IMR-90 (cell line): ENCODE measurements around the gene ATXN1. TPM values are rescaled to one million over a fixed set of nuclear protein-coding genes. Genes with fewer than 3 reads are reported as not detected.

Source experiments
- ATAC-seq: fragments of 200-7000 bp; cut with Tn5 transposase; 2 replicates; pipeline ENCODE4 v1.9.1; 2020; ENCODE audit warnings: low read depth, mild to moderate bottlenecking, moderate library complexity
- BruUV-seq: library from RNA; stranded (reverse); fragments of 400-500 nt; replicated peaks from 2 replicates; lab custom pipeline; 2021; lab: Mats Ljungman, UMichigan
- CTCF ChIA-PET: fragments of 300-600 bp; formaldehyde crosslinking; extraction: SDS; loops from one replicate; lab custom pipeline; 2021; ENCODE audit warnings: antibody characterized with exemption; lab: Yijun Ruan, JAX
- POLR2A ChIA-PET: fragments of 300-600 bp; sonication (Branson Sonifier 250); formaldehyde crosslinking; loops from one replicate; lab custom pipeline; 2022; ENCODE audit warnings: antibody characterized with exemption; ENCODE audit not compliant: unreplicated experiment; lab: Charles Lee
- DNase-seq: peaks from one replicate; pipeline ENCODE4 v3.0.0; 2013
- H2AFZ ChIP-seq: replicated peaks from 2 replicates; pipeline ENCODE3; 2013; ENCODE audit warnings: low read length, mild to moderate bottlenecking; ENCODE audit not compliant: poor library complexity
- H2AK5ac ChIP-seq: 2 replicates; pipeline ENCODE4 v1.6.1; 2013; ENCODE audit warnings: low read depth, low read length, inconsistent platforms
- H2AK9ac ChIP-seq: replicated peaks from 2 replicates; pipeline ENCODE3; 2013; ENCODE audit warnings: mild to moderate bottlenecking, low read depth, low read length, moderate library complexity; ENCODE audit not compliant: poor library complexity
- H2BK120ac ChIP-seq: 2 replicates; pipeline ENCODE4 v1.6.1; 2013; ENCODE audit warnings: low read depth, low read length, inconsistent platforms
- H2BK15ac ChIP-seq: 3 replicates; pipeline ENCODE4 v1.6.1; 2013; ENCODE audit warnings: low read depth, low read length, inconsistent platforms
- H2BK20ac ChIP-seq: 2 replicates; pipeline ENCODE4 v1.6.1; 2013; ENCODE audit warnings: low read depth, mild to moderate bottlenecking, inconsistent platforms, low read length, moderate library complexity
- H2BK5ac ChIP-seq: 2 replicates; pipeline ENCODE4 v1.6.1; 2013; ENCODE audit warnings: mild to moderate bottlenecking, low read depth, low read length, inconsistent platforms; ENCODE audit not compliant: poor library complexity, severe bottlenecking
- H3K14ac ChIP-seq: replicated peaks from 2 replicates; pipeline ENCODE4 v1.6.1; 2013; ENCODE audit warnings: low read depth, low read length, inconsistent platforms
- H3K18ac ChIP-seq: 2 replicates; pipeline ENCODE4 v1.6.1; 2013; ENCODE audit warnings: low read depth, low read length, control low read depth
- H3K23ac ChIP-seq: 2 replicates; pipeline ENCODE4 v1.6.1; 2013; ENCODE audit warnings: low read depth, low read length, inconsistent platforms
- H3K27ac ChIP-seq: 2 replicates; pipeline ENCODE4 v1.5.1; 2013; ENCODE audit warnings: mild to moderate bottlenecking, control low read depth, low read length; ENCODE audit not compliant: insufficient read depth
- H3K27me3 ChIP-seq: 2 replicates; pipeline ENCODE4 v1.6.1; 2013; ENCODE audit warnings: low read length; ENCODE audit not compliant: control insufficient read depth, insufficient read depth
- H3K36me3 ChIP-seq: 2 replicates; pipeline ENCODE4 v1.6.1; 2013; ENCODE audit warnings: low read length, mixed read lengths; ENCODE audit not compliant: control insufficient read depth, insufficient read depth
- H3K4ac ChIP-seq: 2 replicates; pipeline ENCODE4 v1.6.1; 2013; ENCODE audit warnings: low read depth, low read length, inconsistent platforms
- H3K4me1 ChIP-seq: 2 replicates; pipeline ENCODE4 v1.6.1; 2013; ENCODE audit warnings: low read length, mixed read lengths; ENCODE audit not compliant: control insufficient read depth, insufficient read depth
- H3K4me2 ChIP-seq: 2 replicates; pipeline ENCODE4 v1.6.1; 2013; ENCODE audit warnings: low read depth, mild to moderate bottlenecking, control low read depth, low read length, moderate library complexity
- H3K4me3 ChIP-seq: 2 replicates; pipeline ENCODE4 v1.5.1; 2013; ENCODE audit warnings: low read depth, mild to moderate bottlenecking, control low read depth, low read length, moderate library complexity; ENCODE audit not compliant: insufficient read depth
- H3K56ac ChIP-seq: 2 replicates; pipeline ENCODE4 v1.6.1; 2013; ENCODE audit warnings: low read length, inconsistent platforms; ENCODE audit not compliant: insufficient read depth; ENCODE audit errors: extremely low read depth
- H3K79me1 ChIP-seq, 2 experiments: 2 replicates each; pipeline ENCODE4 v1.6.1; 2013; ENCODE audit warnings: low read length in 2 of 2, inconsistent platforms in 1 of 2, low read depth in 1 of 2
- H3K9ac ChIP-seq: 2 replicates; pipeline ENCODE4 v1.6.1; 2013; ENCODE audit warnings: low read depth, low read length, control low read depth
- H3K9me1 ChIP-seq: 2 replicates; pipeline ENCODE4 v1.6.1; 2013; ENCODE audit warnings: low read length, inconsistent platforms; ENCODE audit not compliant: insufficient read depth
- H3K9me3 ChIP-seq: 2 replicates; pipeline ENCODE4 v1.6.1; 2013; ENCODE audit warnings: low read length; ENCODE audit not compliant: control insufficient read depth, insufficient read depth
- H4K20me1 ChIP-seq: 2 replicates; pipeline ENCODE4 v1.6.1; 2013; ENCODE audit warnings: low read length, inconsistent platforms; ENCODE audit not compliant: insufficient read depth
- H4K5ac ChIP-seq: 2 replicates; pipeline ENCODE4 v1.6.1; 2013; ENCODE audit warnings: mild to moderate bottlenecking, low read depth, low read length, control low read depth
- H4K8ac ChIP-seq, 2 experiments: 2 replicates each; pipeline ENCODE4 v1.6.1; 2013; ENCODE audit warnings: low read depth in 2 of 2, low read length in 2 of 2, control low read depth in 1 of 2, inconsistent platforms in 1 of 2
- H4K91ac ChIP-seq: 2 replicates; pipeline ENCODE4 v1.6.1; 2013; ENCODE audit warnings: low read depth, low read length, inconsistent platforms; ENCODE audit not compliant: insufficient read depth
- BHLHE40 ChIP-seq: fragments of 150-350 bp; IDR thresholded peaks from 2 replicates; pipeline ENCODE4 v1.6.1; 2016; ENCODE audit warnings: mild to moderate bottlenecking, low read depth, low read length
- FOS ChIP-seq: fragments of 150-350 bp; IDR thresholded peaks from 2 replicates; pipeline ENCODE4 v1.6.1; 2016; ENCODE audit warnings: low read depth, low read length
- MAFK ChIP-seq: IDR thresholded peaks from 2 replicates; pipeline ENCODE4 v1.6.1; 2012; ENCODE audit warnings: low read depth, low read length, improper control_type of control experiment
- MAZ ChIP-seq: IDR thresholded peaks from 2 replicates; pipeline ENCODE4 v1.6.1; 2012; ENCODE audit warnings: low read depth, mild to moderate bottlenecking, low read length, improper control_type of control experiment, moderate library complexity, borderline replicate concordance
- MXI1 ChIP-seq: IDR thresholded peaks from 2 replicates; pipeline ENCODE4 v1.6.1; 2012; ENCODE audit warnings: low read depth, mild to moderate bottlenecking, low read length, moderate library complexity, borderline replicate concordance
- NFE2L2 ChIP-seq: fragments of 150-350 bp; IDR thresholded peaks from 2 replicates; pipeline ENCODE4 v1.6.1; 2016; ENCODE audit warnings: low read depth, mild to moderate bottlenecking, low read length
- POLR2A ChIP-seq: IDR thresholded peaks from 2 replicates; pipeline ENCODE4 v1.6.1; 2012; ENCODE audit warnings: mild to moderate bottlenecking, low read depth, low read length
- RAD21 ChIP-seq: IDR thresholded peaks from 2 replicates; pipeline ENCODE4 v1.6.1; 2012; ENCODE audit warnings: low read length, improper control_type of control experiment
- RCOR1 ChIP-seq: IDR thresholded peaks from 2 replicates; pipeline ENCODE4 v1.6.1; 2012; ENCODE audit warnings: mild to moderate bottlenecking, low read length, improper control_type of control experiment; ENCODE audit not compliant: insufficient replicate concordance
- RFX5 ChIP-seq: IDR thresholded peaks from 2 replicates; pipeline ENCODE4 v1.8.0; 2012; ENCODE audit warnings: low read depth, mild to moderate bottlenecking, low read length, moderate library complexity
- SMC3 ChIP-seq: fragments of 150-350 bp; IDR thresholded peaks from 2 replicates; pipeline ENCODE4 v1.6.1; 2016; ENCODE audit warnings: low read depth, mild to moderate bottlenecking, antibody characterized with exemption, low read length, moderate library complexity
- WGBS, 2 experiments: methylation state at CpG; one replicate each; pipeline versions ENCODE4 v1.1.5 to v1.1.7; 2013; ENCODE audit warnings: missing lambda C conversion rate in 2 of 2; ENCODE audit not compliant: insufficient read length in 1 of 2; ENCODE audit errors: extremely low coverage in 2 of 2; 5-methylcytosine and 5-hydroxymethylcytosine counted together
- dilution Hi-C: fragments of 300-500 bp; cut with HindIII; formaldehyde crosslinking; loops from one replicate; pipeline ENCODE4 v1.14.3; 2018; ENCODE audit warnings: low sequenced_read_pairs; ENCODE audit not compliant: unreplicated experiment
- in situ Hi-C: fragments of 300-500 bp; cut with MboI; formaldehyde crosslinking; loops from 3 replicates; pipeline ENCODE4 v1.14.3; 2019; ENCODE audit warnings: low sequenced_read_pairs, inconsistent platforms, mixed read lengths
- intact Hi-C: fragments of 100-400 bp; cut with micrococcal nuclease; formaldehyde crosslinking; loops from 2 replicates; pipeline ENCODE4 v1.10.0; 2022
- polyA plus RNA-seq, 3 experiments: library from polyadenylated mRNA; depleted of rRNA; stranded (reverse); fragments of >200 nt; gene quantifications; 2 replicates each; pipeline ENCODE4 v1.2.3, GENCODE V29; 2012; ENCODE audit warnings: low replicate concordance in 1 of 3
- total RNA-seq: library from RNA; depleted of rRNA; stranded (reverse); fragments of >200 nt; gene quantifications from 2 replicates; pipeline ENCODE4 v1.2.3, GENCODE V29; 2012
- TF ChIP-seq, protein P1 (sequence below): fragments of 150-350 bp; IDR thresholded peaks from 2 replicates; pipeline ENCODE4 v1.6.1; 2016; ENCODE audit warnings: low read depth, mild to moderate bottlenecking, low read length, moderate library complexity, borderline replicate concordance
- TF ChIP-seq, protein P2 (sequence below): conservative IDR thresholded peaks from 2 replicates; pipeline ENCODE4 v1.5.1; 2012; ENCODE audit warnings: mild to moderate bottlenecking, low read depth, low read length, improper control_type of control experiment
- TF ChIP-seq, protein P3 (sequence below): fragments of 150-350 bp; IDR thresholded peaks from 2 replicates; pipeline ENCODE4 v1.6.1; 2017; ENCODE audit warnings: mild to moderate bottlenecking, antibody characterized with exemption, low read length, low read depth

Gene ATXN1
- total and polyA plus RNA-seq, 2 of the 4 experiments (the other 2 are of a cell fraction), result 7.3 to 11.1 TPM

DNA sequence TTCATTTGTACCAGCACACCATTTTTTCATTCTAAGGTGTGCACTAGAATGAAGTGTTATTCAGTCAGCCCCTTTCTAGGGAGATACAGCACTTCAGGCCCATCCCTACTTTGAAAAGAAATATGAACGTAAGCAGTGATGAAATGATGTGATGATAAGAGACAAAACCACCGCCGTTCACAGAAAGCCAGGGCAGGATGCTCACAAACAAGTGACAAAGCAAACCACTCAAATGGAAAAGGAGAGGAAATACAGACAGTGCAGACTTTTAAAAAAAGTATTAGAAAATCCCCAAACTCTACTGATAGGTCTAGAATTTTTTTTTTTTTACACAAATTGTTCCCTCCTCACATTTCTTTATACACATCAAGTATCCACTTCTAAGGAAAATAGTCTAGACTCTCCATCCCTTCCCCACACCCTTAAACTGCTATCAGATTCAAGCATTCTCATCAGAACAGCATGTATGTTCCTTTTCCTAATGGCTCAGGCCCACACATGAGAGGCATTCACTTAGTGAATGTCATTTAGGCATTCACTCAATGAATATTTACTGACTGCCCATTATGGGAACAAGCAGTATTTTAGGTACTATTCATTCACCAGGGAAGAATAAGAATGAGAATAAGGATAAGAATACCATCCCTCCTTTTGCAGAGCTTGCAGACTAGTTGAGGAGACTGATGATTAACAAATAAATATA is 279.4 kb downstream of the ATXN1 start:
- CTCF ChIA-PET, result no interaction called here
- H2BK120ac ChIP-seq, result no peak overlapping the region
- no peak overlapping the region for H4K8ac ChIP-seq
- no peak overlapping the region for H3K56ac ChIP-seq
- peaks cover 27% of the 10 kb centered on the region for H3K36me3 ChIP-seq
- H4K20me1 ChIP-seq, result no peaks in the 10 kb centered on the region
- H3K27me3 ChIP-seq, result no peaks in the 10 kb centered on the region
- no peak overlapping the region for H3K4me2 ChIP-seq
- no peak overlapping the region for H2AFZ ChIP-seq
- H3K9me1 ChIP-seq, result no peaks in the 10 kb centered on the region
- BruUV-seq, result no TSS peak
- intact Hi-C loops, result no loop called here
- DNase-seq (no peak), ATAC-seq (no peak)
- no CpG with 5 or more reads among the region's 3 CpGs for WGBS, 2 experiments
- H2AK9ac ChIP-seq, result no peak overlapping the region
- dilution Hi-C loops, result no loop called here
- in situ Hi-C loops, result no loop called here
- H2BK20ac ChIP-seq, result no peak overlapping the region
- POLR2A ChIA-PET, result no interaction called here
- H4K5ac ChIP-seq, result no peak overlapping the region
- TF ChIP-seq POLR2A (no peak), MXI1 (no peak), MAZ (no peak), RAD21 (no peak), NFE2L2 (no peak), RCOR1 (no peak), MAFK (no peak), FOS (no peak), BHLHE40 (no peak), SMC3 (no peak), RFX5 (no peak)
- TF ChIP-seq, protein P1, sequence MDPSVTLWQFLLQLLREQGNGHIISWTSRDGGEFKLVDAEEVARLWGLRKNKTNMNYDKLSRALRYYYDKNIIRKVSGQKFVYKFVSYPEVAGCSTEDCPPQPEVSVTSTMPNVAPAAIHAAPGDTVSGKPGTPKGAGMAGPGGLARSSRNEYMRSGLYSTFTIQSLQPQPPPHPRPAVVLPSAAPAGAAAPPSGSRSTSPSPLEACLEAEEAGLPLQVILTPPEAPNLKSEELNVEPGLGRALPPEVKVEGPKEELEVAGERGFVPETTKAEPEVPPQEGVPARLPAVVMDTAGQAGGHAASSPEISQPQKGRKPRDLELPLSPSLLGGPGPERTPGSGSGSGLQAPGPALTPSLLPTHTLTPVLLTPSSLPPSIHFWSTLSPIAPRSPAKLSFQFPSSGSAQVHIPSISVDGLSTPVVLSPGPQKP, result no peak
- TF ChIP-seq, protein P2, sequence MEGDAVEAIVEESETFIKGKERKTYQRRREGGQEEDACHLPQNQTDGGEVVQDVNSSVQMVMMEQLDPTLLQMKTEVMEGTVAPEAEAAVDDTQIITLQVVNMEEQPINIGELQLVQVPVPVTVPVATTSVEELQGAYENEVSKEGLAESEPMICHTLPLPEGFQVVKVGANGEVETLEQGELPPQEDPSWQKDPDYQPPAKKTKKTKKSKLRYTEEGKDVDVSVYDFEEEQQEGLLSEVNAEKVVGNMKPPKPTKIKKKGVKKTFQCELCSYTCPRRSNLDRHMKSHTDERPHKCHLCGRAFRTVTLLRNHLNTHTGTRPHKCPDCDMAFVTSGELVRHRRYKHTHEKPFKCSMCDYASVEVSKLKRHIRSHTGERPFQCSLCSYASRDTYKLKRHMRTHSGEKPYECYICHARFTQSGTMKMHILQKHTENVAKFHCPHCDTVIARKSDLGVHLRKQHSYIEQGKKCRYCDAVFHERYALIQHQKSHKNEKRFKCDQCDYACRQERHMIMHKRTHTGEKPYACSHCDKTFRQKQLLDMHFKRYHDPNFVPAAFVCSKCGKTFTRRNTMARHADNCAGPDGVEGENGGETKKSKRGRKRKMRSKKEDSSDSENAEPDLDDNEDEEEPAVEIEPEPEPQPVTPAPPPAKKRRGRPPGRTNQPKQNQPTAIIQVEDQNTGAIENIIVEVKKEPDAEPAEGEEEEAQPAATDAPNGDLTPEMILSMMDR, result no peak
- TF ChIP-seq, protein P3, sequence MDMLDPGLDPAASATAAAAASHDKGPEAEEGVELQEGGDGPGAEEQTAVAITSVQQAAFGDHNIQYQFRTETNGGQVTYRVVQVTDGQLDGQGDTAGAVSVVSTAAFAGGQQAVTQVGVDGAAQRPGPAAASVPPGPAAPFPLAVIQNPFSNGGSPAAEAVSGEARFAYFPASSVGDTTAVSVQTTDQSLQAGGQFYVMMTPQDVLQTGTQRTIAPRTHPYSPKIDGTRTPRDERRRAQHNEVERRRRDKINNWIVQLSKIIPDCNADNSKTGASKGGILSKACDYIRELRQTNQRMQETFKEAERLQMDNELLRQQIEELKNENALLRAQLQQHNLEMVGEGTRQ, result no peak
- no peak overlapping the region for H3K27ac ChIP-seq
- H3K4me3 ChIP-seq, result no peak overlapping the region
- H3K9ac ChIP-seq, result no peak overlapping the region
- H3K9me3 ChIP-seq, result peaks cover 7% of the 10 kb centered on the region
- H3K18ac ChIP-seq, result no peak overlapping the region
- no peak overlapping the region for H2AK5ac ChIP-seq
- no peak overlapping the region for H2BK5ac ChIP-seq
- no peak overlapping the region for H2BK15ac ChIP-seq
- H3K4me1 ChIP-seq, result peaks cover 1% of the 10 kb centered on the region; the same call in 1 of the 2 replicates
- H3K4ac ChIP-seq, result no peak overlapping the region
- peaks cover 0 to 3% of the 10 kb centered on the region in 2 experiments; a peak in 2 of 4 replicates for H3K79me1 ChIP-seq
- H3K14ac ChIP-seq, result no peak overlapping the region
- no peak overlapping the region for H3K23ac ChIP-seq
- H4K91ac ChIP-seq, result no peak overlapping the region
